WTC11 (cell line): ENCODE data around the gene ZNF443. TPM values are rescaled to one million over a fixed set of nuclear protein-coding genes. Genes with fewer than 3 reads are reported as not detected.
A peak's percentile ranks its signal among the peaks of the same experiment; 100 is the strongest.

Experiments used
- ATAC-seq: fragments of 200-7000 bp; cut with Tn5 transposase; 2 replicates; pipeline ENCODE4 v1.10.0; 2021; ENCODE audit warnings: mild to moderate bottlenecking, moderate library complexity
- CTCF ChIA-PET: fragments of 300-600 bp; sonication (Branson Sonifier 250); formaldehyde crosslinking; loops from one replicate; lab custom pipeline; 2021; ENCODE audit warnings: antibody characterized with exemption; lab: Charles Lee
- POLR2A ChIA-PET: fragments of 350-600 bp; sonication (Branson Sonifier 250); formaldehyde crosslinking; loops from one replicate; lab custom pipeline; 2021; ENCODE audit warnings: antibody characterized with exemption; lab: Charles Lee
- DNase-seq: peaks from one replicate; pipeline ENCODE4 v3.0.0; 2021; ENCODE audit warnings: low spot score
- H3K27ac Mint-ChIP-seq: 2 replicates; pipeline ENCODE4 v1.8.0; 2021; ENCODE audit warnings: mixed read lengths
- H3K27me3 Mint-ChIP-seq: 2 replicates; pipeline ENCODE4 v1.8.0; 2021; ENCODE audit warnings: low read depth, mild to moderate bottlenecking, moderate library complexity, mixed read lengths
- H3K36me3 Mint-ChIP-seq: 2 replicates; pipeline ENCODE4 v1.8.0; 2021; ENCODE audit warnings: mixed read lengths
- H3K4me1 Mint-ChIP-seq: 2 replicates; pipeline ENCODE4 v1.8.0; 2022; ENCODE audit warnings: mixed read lengths
- H3K4me3 Mint-ChIP-seq: 2 replicates; pipeline ENCODE4 v1.8.0; 2021; ENCODE audit warnings: mild to moderate bottlenecking, moderate library complexity, mixed read lengths
- H3K9me3 Mint-ChIP-seq: 2 replicates; pipeline ENCODE4 v1.8.0; 2021; ENCODE audit warnings: mixed read lengths
- CDX4 ChIP-seq: fragments of 250-450 bp; sonication (Bioruptor Pico); IDR thresholded peaks from 2 replicates; pipeline ENCODE4 v1.9.0; 2021; ENCODE audit warnings: moderate library complexity, mild to moderate bottlenecking, inconsistent platforms, borderline replicate concordance
- IRF1 ChIP-seq: sonication (generic); formaldehyde crosslinking; IDR thresholded peaks from 2 replicates; pipeline ENCODE4 v1.8.0; 2023; ENCODE audit warnings: missing genetic modification reagents
- JUN ChIP-seq: sonication (generic); formaldehyde crosslinking; IDR thresholded peaks from 2 replicates; pipeline ENCODE4 v1.8.0; 2023; ENCODE audit warnings: mild to moderate bottlenecking, missing genetic modification reagents
- KAT7 ChIP-seq: sonication (generic); formaldehyde crosslinking; IDR thresholded peaks from 2 replicates; pipeline ENCODE4 v1.8.1; 2023; ENCODE audit warnings: missing genetic modification reagents, mild to moderate bottlenecking, borderline replicate concordance
- NR2C2 ChIP-seq: sonication (generic); formaldehyde crosslinking; IDR thresholded peaks from 2 replicates; pipeline ENCODE4 v1.8.0; 2022; ENCODE audit warnings: mild to moderate bottlenecking, missing genetic modification reagents
- OVOL2 ChIP-seq: fragments of 250-450 bp; sonication (Bioruptor Pico); IDR thresholded peaks from 2 replicates; pipeline ENCODE4 v1.9.0; 2021; ENCODE audit warnings: mild to moderate bottlenecking, borderline replicate concordance
- SOX15 ChIP-seq: fragments of 250-450 bp; sonication (Bioruptor Pico); IDR thresholded peaks from 2 replicates; pipeline ENCODE4 v1.9.0; 2021; ENCODE audit warnings: mild to moderate bottlenecking
- STAT6 ChIP-seq: sonication (generic); formaldehyde crosslinking; conservative IDR thresholded peaks from 2 replicates; pipeline ENCODE4 v1.8.1; 2023; ENCODE audit warnings: mild to moderate bottlenecking, low read depth, missing genetic modification reagents, moderate library complexity
- TCF7 ChIP-seq: sonication (generic); formaldehyde crosslinking; IDR thresholded peaks from 2 replicates; pipeline ENCODE4 v1.8.0; 2022; ENCODE audit warnings: mild to moderate bottlenecking, low read depth, missing genetic modification reagents, moderate library complexity
- TEAD1 ChIP-seq: sonication (generic); formaldehyde crosslinking; IDR thresholded peaks from 2 replicates; pipeline ENCODE4 v1.8.0; 2022; ENCODE audit warnings: mild to moderate bottlenecking, missing genetic modification reagents
- TEAD4 ChIP-seq: sonication (generic); formaldehyde crosslinking; IDR thresholded peaks from 2 replicates; pipeline ENCODE4 v1.8.0; 2022; ENCODE audit warnings: mild to moderate bottlenecking, missing genetic modification reagents
- USF1 ChIP-seq: sonication (generic); formaldehyde crosslinking; IDR thresholded peaks from 2 replicates; pipeline ENCODE4 v1.8.0; 2022; ENCODE audit warnings: mild to moderate bottlenecking, missing genetic modification reagents
- ZBTB21 ChIP-seq: sonication (generic); formaldehyde crosslinking; IDR thresholded peaks from 2 replicates; pipeline ENCODE4 v1.8.1; 2023; ENCODE audit warnings: mild to moderate bottlenecking, missing genetic modification reagents, borderline replicate concordance
- ZBTB43 ChIP-seq: sonication (generic); formaldehyde crosslinking; IDR thresholded peaks from 2 replicates; pipeline ENCODE4 v1.8.1; 2023; ENCODE audit warnings: mild to moderate bottlenecking, missing genetic modification reagents
- ZNF317 ChIP-seq: sonication (generic); formaldehyde crosslinking; IDR thresholded peaks from 2 replicates; pipeline ENCODE4 v1.8.1; 2023; ENCODE audit warnings: low read depth, mild to moderate bottlenecking, moderate library complexity, missing genetic modification reagents, borderline replicate concordance
- ZNF423 ChIP-seq: fragments of 250-450 bp; sonication (Bioruptor Pico); IDR thresholded peaks from 2 replicates; pipeline ENCODE4 v2.1.2; 2022; ENCODE audit warnings: mild to moderate bottlenecking, moderate library complexity
- total RNA-seq: library from RNA; stranded (reverse); gene quantifications from 3 replicates; pipeline ENCODE4 v1.2.3, GENCODE V29; 2021

The ZNF443 gene
- total RNA-seq, 1 experiment from 2014 or later, result 8.0 TPM

- TF ChIP-seq STAT6 (CRISPR knock-in tag) (no peak), ZBTB21 (no peak), JUN (CRISPR knock-in tag) (no peak), ZNF317 (CRISPR knock-in tag) (no peak), OVOL2 (CRISPR knock-in tag) (peak; percentile 80; the same call in 1 of the 2 replicates), IRF1 (CRISPR knock-in tag) (no peak), KAT7 (CRISPR knock-in tag) (no peak), SOX15 (CRISPR knock-in tag) (no peak)
These were observed 43.7 kb upstream of the ZNF443 start, which contains the start of gene ZNF709 (continued) for GRCh38 chr19:12484371-12485051.

GRCh38 chr19:12484011-12484370, 43.2 kb upstream of the ZNF443 start:
- POLR2A ChIA-PET, result interaction anchor here (0.6 to 2.4 kb wide), 3 partner anchors 12 to 43 kb away, joined by 4 to 15 read pairs (median 8); partner anchors contain the start of gene ZNF443
- Mint-ChIP-seq H3K27me3 (peaks cover 14% of the 10 kb centered on the region), H3K27ac (no peak overlapping the region), H3K4me3 (peak overlapping the region; percentile 89), H3K36me3 (no peaks in the 10 kb centered on the region), H3K4me1 (peaks cover 16% of the 10 kb centered on the region), H3K9me3 (no peaks in the 10 kb centered on the region)
- no peak for TF ChIP-seq CDX4 (CRISPR knock-in tag)
- no peak for TF ChIP-seq TCF7 (CRISPR knock-in tag)
- TF ChIP-seq TEAD4, result 0 out of 2 replicates have a peak, but pooled peaks have one; percentile 30
- TF ChIP-seq ZBTB43 (CRISPR knock-in tag), result no peak
- no peak for TF ChIP-seq USF1 (CRISPR knock-in tag)
- no peak for TF ChIP-seq NR2C2 (CRISPR knock-in tag)
- no peak for ATAC-seq
- CTCF ChIA-PET, result interaction anchor here (1.0 to 2.9 kb wide), 4 partner anchors 29 to 393 kb away, joined by 3 to 12 read pairs (median 4); partner anchors contain the start of genes ZNF442 and ZNF564
- DNase-seq, result no peak

- peaks cover 24% of the 10 kb centered on the region for H3K4me1 Mint-ChIP-seq
- ATAC-seq, result no peak
- no peak overlapping the region for H3K27ac Mint-ChIP-seq
- H3K27me3 Mint-ChIP-seq, result peaks cover 14% of the 10 kb centered on the region
- peak overlapping the region; percentile 46 for H3K4me3 Mint-ChIP-seq
- ChIA-PET POLR2A (interaction anchor here (0.6 kb wide), 1 partner anchor 17 kb away, joined by 3 read pairs; no protein-coding TSS in a partner anchor), CTCF (interaction anchor here (0.6 to 2.9 kb wide), 3 partner anchors 12 to 600 kb away, joined by 3 to 12 read pairs (median 4); no protein-coding TSS in a partner anchor)
- no peaks in the 10 kb centered on the region for H3K9me3 Mint-ChIP-seq
- H3K36me3 Mint-ChIP-seq, result no peaks in the 10 kb centered on the region
- DNase-seq, result no peak
- TF ChIP-seq TEAD1 (no peak), ZNF423 (CRISPR knock-in tag) (peak; percentile 3; the same call in 1 of the 2 replicates)
These were observed 41.7 kb upstream of the ZNF443 start for GRCh38 chr19:12482509-12482886.
